SK-N-SH (cell line): ENCODE data around the gene SETD7. TPM values are rescaled to one million over a fixed set of nuclear protein-coding genes. Genes with fewer than 3 reads are reported as not detected.

Experiments
- CTCF ChIA-PET: fragments of 300-600, 350-600 bp; formaldehyde crosslinking; extraction: SDS; loops from one replicate; lab custom pipeline; 2021; lab: Yijun Ruan, JAX
- POLR2A ChIA-PET: fragments of 350-600 bp; sonication (Branson Sonifier 250); formaldehyde crosslinking; extraction: SDS; loops from one replicate; lab custom pipeline; 2020; ENCODE audit warnings: antibody characterized with exemption, inconsistent platforms; lab: Yijun Ruan, JAX
- DNase-seq: peaks from one replicate; pipeline ENCODE4 v3.0.0; 2012
- H2AFZ ChIP-seq: fragments of 200-600 bp; sonication (generic); 2 replicates; pipeline ENCODE4 v1.8.1; 2016; ENCODE audit warnings: antibody characterized with exemption, mild to moderate bottlenecking, low read depth
- H3F3A ChIP-seq: fragments of 200-600 bp; sonication (generic); replicated peaks from 2 replicates; pipeline ENCODE3; 2016; ENCODE audit warnings: antibody characterized with exemption, mild to moderate bottlenecking; ENCODE audit not compliant: insufficient read depth
- H3K27ac ChIP-seq, 2 experiments: fragments of 200-500 bp in 1 of 2; fragments of 200-600 bp in 1 of 2; sonication (Bioruptor generic) in 1 of 2; sonication (generic), shearing (Covaris generic) in 1 of 2; 2 replicates each; pipeline versions ENCODE4 v1.5.1 to v1.6.1; 2014 to 2016; ENCODE audit warnings: low read depth in 2 of 2, inconsistent platforms in 1 of 2, low read length in 1 of 2, mild to moderate bottlenecking in 1 of 2, mixed read lengths in 1 of 2
- H3K27me3 ChIP-seq: fragments of 200-600 bp; sonication (generic), shearing (Covaris generic); 2 replicates; pipeline ENCODE4 v1.6.1; 2016; ENCODE audit warnings: mixed run types; ENCODE audit not compliant: insufficient read depth
- H3K36me3 ChIP-seq, 2 experiments: fragments of 200-500 bp in 1 of 2; fragments of 200-600 bp in 1 of 2; sonication (Bioruptor generic) in 1 of 2; sonication (generic) in 1 of 2; replicated peaks in 1 of 2; 2 replicates each; pipeline versions ENCODE3 to v1.5.1; 2014 to 2016; ENCODE audit warnings: low read length in 1 of 2, mild to moderate bottlenecking in 1 of 2; ENCODE audit not compliant: insufficient read depth in 2 of 2, control insufficient read depth in 1 of 2
- H3K4me1 ChIP-seq, 2 experiments: fragments of 200-500 bp in 1 of 2; fragments of 200-600 bp in 1 of 2; sonication (Bioruptor generic) in 1 of 2; sonication (generic), shearing (Covaris generic) in 1 of 2; 2 replicates each; pipeline versions ENCODE4 v1.5.1 to v1.6.1; 2014 to 2016; ENCODE audit warnings: low read depth in 1 of 2, low read length in 1 of 2, mixed run types in 1 of 2; ENCODE audit not compliant: insufficient read depth in 2 of 2, control insufficient read depth in 1 of 2
- H3K4me2 ChIP-seq: fragments of 200-600 bp; sonication (generic), shearing (Covaris generic); 2 replicates; pipeline ENCODE4 v1.6.1; 2017; ENCODE audit warnings: mixed run types
- H3K4me3 ChIP-seq, 2 experiments: fragments of 200-500 bp in 1 of 2; fragments of 200-600 bp in 1 of 2; sonication (Bioruptor generic) in 1 of 2; sonication (generic), shearing (Covaris generic) in 1 of 2; 2 replicates each; pipeline versions ENCODE4 v1.5.1 to v1.8.1; 2014 to 2016; ENCODE audit warnings: low read depth in 2 of 2, inconsistent platforms in 1 of 2, low read length in 1 of 2, mild to moderate bottlenecking in 1 of 2, mixed read lengths in 1 of 2, moderate library complexity in 1 of 2
- H3K79me2 ChIP-seq: fragments of 200-600 bp; sonication (generic); 2 replicates; pipeline ENCODE4 v1.8.1; 2017; ENCODE audit warnings: mild to moderate bottlenecking; ENCODE audit not compliant: insufficient read depth
- H3K9ac ChIP-seq: fragments of 200-600 bp; sonication (generic); 2 replicates; pipeline ENCODE4 v1.6.1; 2017; ENCODE audit warnings: mixed run types
- H3K9me2 ChIP-seq: fragments of 200-600 bp; sonication (generic); 2 replicates; pipeline ENCODE4 v1.6.1; 2017; ENCODE audit warnings: mixed run types
- H3K9me3 ChIP-seq: fragments of 200-600 bp; sonication (generic); 2 replicates; pipeline ENCODE4 v1.6.1; 2017; ENCODE audit warnings: mixed run types, mild to moderate bottlenecking, moderate library complexity
- H4K20me1 ChIP-seq: fragments of 200-600 bp; sonication (generic); 2 replicates; pipeline ENCODE4 v1.6.1; 2017; ENCODE audit warnings: mild to moderate bottlenecking, mixed run types; ENCODE audit not compliant: insufficient read depth
- CHD2 ChIP-seq: fragments of 150-350 bp; IDR thresholded peaks from 2 replicates; pipeline ENCODE4 v1.6.1; 2018; ENCODE audit warnings: low read length; ENCODE audit not compliant: partially characterized antibody
- CTCF ChIP-seq: fragments of 200-600 bp; sonication (generic); IDR thresholded peaks from 2 replicates; pipeline ENCODE4 v1.6.1; 2017; ENCODE audit warnings: antibody characterized with exemption, mild to moderate bottlenecking, moderate library complexity
- EP300 ChIP-seq, 2 experiments: IDR thresholded peaks; 2 replicates each; pipeline versions ENCODE4 v1.4.0 to v1.6.1; 2012; ENCODE audit warnings: borderline replicate concordance in 1 of 2, low read depth in 1 of 2, low read length in 1 of 2
- EZH2phosphoT487 ChIP-seq: fragments of 200-600 bp; sonication (generic); IDR thresholded peaks from 2 replicates; pipeline ENCODE4 v1.6.1; 2017; ENCODE audit warnings: low read depth, mixed run types, mild to moderate bottlenecking, antibody characterized with exemption, moderate library complexity, borderline replicate concordance
- FOSL2 ChIP-seq: IDR thresholded peaks from 2 replicates; pipeline ENCODE4 v1.4.0; 2012; ENCODE audit warnings: low read depth, mild to moderate bottlenecking, moderate library complexity, borderline replicate concordance
- FOXM1 ChIP-seq: IDR thresholded peaks from 2 replicates; pipeline ENCODE4 v1.4.0; 2012; ENCODE audit warnings: low read depth, mild to moderate bottlenecking
- GABPA ChIP-seq: IDR thresholded peaks from 2 replicates; pipeline ENCODE4 v1.4.0; 2012; ENCODE audit warnings: low read depth, mild to moderate bottlenecking
- IRF3 ChIP-seq: fragments of 150-350 bp; IDR thresholded peaks from 2 replicates; pipeline ENCODE4 v1.6.1; 2016; ENCODE audit warnings: mild to moderate bottlenecking, low read depth, low read length
- JUND ChIP-seq: IDR thresholded peaks from 2 replicates; pipeline ENCODE4 v1.4.0; 2012
- MAX ChIP-seq: IDR thresholded peaks from 2 replicates; pipeline ENCODE4 v1.4.0; 2012; ENCODE audit warnings: low read depth
- MEF2A ChIP-seq: IDR thresholded peaks from 2 replicates; pipeline ENCODE4 v1.4.0; 2012; ENCODE audit warnings: low read depth, borderline replicate concordance
- MXI1 ChIP-seq: IDR thresholded peaks from 2 replicates; pipeline ENCODE4 v1.6.1; 2012; ENCODE audit warnings: mild to moderate bottlenecking, low read depth, low read length, improper control_type of control experiment
- NFIC ChIP-seq: IDR thresholded peaks from 2 replicates; pipeline ENCODE4 v1.4.0; 2012; ENCODE audit warnings: borderline replicate concordance
- NRF1 ChIP-seq: IDR thresholded peaks from 2 replicates; pipeline ENCODE4 v1.6.1; 2012; ENCODE audit warnings: low read depth, mild to moderate bottlenecking, low read length
- PBX3 ChIP-seq: IDR thresholded peaks from 2 replicates; pipeline ENCODE4; 2012
- POLR2AphosphoS5 ChIP-seq: IDR thresholded peaks from 2 replicates; pipeline ENCODE4 v1.6.1; 2012; ENCODE audit warnings: low read depth, low read length
- RAD21 ChIP-seq: IDR thresholded peaks from 2 replicates; pipeline ENCODE4 v1.6.1; 2012; ENCODE audit warnings: mild to moderate bottlenecking, low read length
- RCOR1 ChIP-seq: fragments of 150-350 bp; IDR thresholded peaks from 2 replicates; pipeline ENCODE4 v1.6.1; 2017; ENCODE audit warnings: antibody characterized with exemption, low read length
- RFX5 ChIP-seq: IDR thresholded peaks from 2 replicates; pipeline ENCODE4 v1.6.1; 2012; ENCODE audit warnings: mild to moderate bottlenecking, improper control_type of control experiment, low read length
- RXRA ChIP-seq: IDR thresholded peaks from 2 replicates; pipeline ENCODE4 v1.4.0; 2012; ENCODE audit warnings: low read depth, mild to moderate bottlenecking, borderline replicate concordance
- SMC3 ChIP-seq: IDR thresholded peaks from 2 replicates; pipeline ENCODE4 v1.6.1; 2012; ENCODE audit warnings: low read depth, low read length, improper control_type of control experiment
- TAF1 ChIP-seq: IDR thresholded peaks from 2 replicates; pipeline ENCODE4 v1.6.1; 2012; ENCODE audit warnings: low read depth, mild to moderate bottlenecking, low read length, moderate library complexity, borderline replicate concordance
- TCF12 ChIP-seq: IDR thresholded peaks from 2 replicates; pipeline ENCODE4 v1.4.0; 2012
- TEAD4 ChIP-seq: IDR thresholded peaks from 2 replicates; pipeline ENCODE4 v1.4.0; 2012; ENCODE audit warnings: mild to moderate bottlenecking, borderline replicate concordance; ENCODE audit not compliant: insufficient read depth
- WGBS: methylation state at CpG from one replicate; pipeline ENCODE4 v1.1.6; 2017; ENCODE audit warnings: low lambda C conversion rate; 5-methylcytosine and 5-hydroxymethylcytosine counted together
- polyA plus RNA-seq, 3 experiments: library from polyadenylated mRNA; depleted of rRNA; stranded (reverse); fragments of >200 nt; gene quantifications; 2 replicates each; pipeline ENCODE4 v1.2.3, GENCODE V29; 2012

The SETD7 gene
- polyA plus RNA-seq, 1 of the 3 experiments (the other 2 are of a cell fraction) = 5.0 TPM

- Histone ChIP-seq H3K27ac (no peak overlapping the region), H3K9me2 (no peaks in the 10 kb centered on the region), H3K4me1 (no peaks in the 10 kb centered on the region), H2AFZ (no peak overlapping the region), H3K9ac (no peak overlapping the region), H3K4me3 (no peak overlapping the region), H3K4me2 (no peak overlapping the region), H4K20me1 (no peaks in the 10 kb centered on the region)
- no peak for DNase-seq
- POLR2A ChIA-PET = no interaction called here
- TF ChIP-seq SMC3 (no peak), GABPA (no peak), PBX3 (no peak), MEF2A (no peak), FOSL2 (no peak), EP300 (IDR thresholded peaks at IDR 0.05; ENCODE audit: borderline replicate concordance in 1 of 2, low read depth in 1 of 2, low read length in 1 of 2) (no peak), MAX (no peak), MXI1 (no peak), RXRA (no peak), TAF1 (no peak), FOXM1 (no peak), RCOR1 (no peak), TEAD4 (no peak), TCF12 (no peak), EZH2phosphoT487 (no peak), RFX5 (no peak)
- TF ChIP-seq, all 33 proteins: peak for 0
- no peaks in the 10 kb centered on the region for H3K9me3 ChIP-seq
- no peaks in the 10 kb centered on the region for H3K79me2 ChIP-seq
- CTCF ChIA-PET = no interaction called here
- H3K27me3 ChIP-seq = no peaks in the 10 kb centered on the region
- H3F3A ChIP-seq = peaks cover 14% of the 10 kb centered on the region
- no peaks in the 10 kb centered on the region for H3K36me3 ChIP-seq
Measured at GRCh38 chr4:139489638-139490037, 66.4 kb downstream of the SETD7 start.

GRCh38 chr4:139488442-139488841 is 67.6 kb downstream of the SETD7 start:
- H3K4me1 ChIP-seq = no peaks in the 10 kb centered on the region
- TF ChIP-seq FOSL2 = no peak
- no peak for TF ChIP-seq POLR2AphosphoS5
- no peak for TF ChIP-seq TAF1
- TF ChIP-seq MAX = no peak
- no peak for TF ChIP-seq PBX3
- TF ChIP-seq RCOR1 = no peak
- no peak for TF ChIP-seq JUND
- no peak for TF ChIP-seq IRF3
- TF ChIP-seq MEF2A = no peak
- no peak for TF ChIP-seq NFIC
- no peak for TF ChIP-seq CHD2
- no peak for TF ChIP-seq RAD21
- TF ChIP-seq CTCF = no peak
- TF ChIP-seq TEAD4 = no peak
- TF ChIP-seq NRF1 = no peak
- no peak for TF ChIP-seq SMC3
- no peak for TF ChIP-seq FOXM1

More at GRCh38 chr4:139488442-139488841, 67.6 kb downstream of the SETD7 start:
- WGBS = 99% methylated on average over 3 of the region's 3 CpGs
- DNase-seq = no peak
- H2AFZ ChIP-seq = no peak overlapping the region
- H3K27me3 ChIP-seq = no peaks in the 10 kb centered on the region
- no peak overlapping the region for H3K9ac ChIP-seq
- CTCF ChIA-PET = interaction anchor here (1.4 to 1.5 kb wide), 2 partner anchors 9 to 163 kb away, joined by 4 to 6 read pairs; no protein-coding TSS in a partner anchor
- no peaks in the 10 kb centered on the region for H3K79me2 ChIP-seq
- H3K27ac ChIP-seq = no peak overlapping the region
- H3K9me2 ChIP-seq = no peaks in the 10 kb centered on the region
- peaks cover 14% of the 10 kb centered on the region for H3F3A ChIP-seq
- H3K9me3 ChIP-seq = no peaks in the 10 kb centered on the region
- H3K4me3 ChIP-seq = no peak overlapping the region
- no peak overlapping the region for H3K4me2 ChIP-seq
- no peaks in the 10 kb centered on the region for H3K36me3 ChIP-seq
- H4K20me1 ChIP-seq = no peaks in the 10 kb centered on the region
- POLR2A ChIA-PET = no interaction called here
